Tibial nerve (tissue), 4 donors: ENCODE results near the gene SLC12A7. TPM values are rescaled to one million over a fixed set of nuclear protein-coding genes. Genes with fewer than 3 reads are reported as not detected.

Experiments used
- DNase-seq, 2 donors: peaks; one replicate each; pipeline ENCODE4 v3.0.0-alpha.2; 2019; ENCODE audit warnings: low spot score in 2 of 2
- H3K27ac ChIP-seq, 4 donors: fragments of 200-600 bp; sonication (generic) in 3 of 4; one replicate each; pipeline ENCODE4 v1.5.1; 2017 to 2019; ENCODE audit warnings: mild to moderate bottlenecking in 1 of 4
- H3K27me3 ChIP-seq, 2 donors: fragments of 200-600 bp; sonication (generic) in 1 of 2; one replicate each; pipeline versions ENCODE4 v1.5.1 to v1.6.0; 2017 to 2019
- H3K36me3 ChIP-seq, 3 donors: fragments of 200-600 bp; sonication (generic); one replicate each; pipeline ENCODE4 v1.5.1; 2018 to 2019
- H3K4me1 ChIP-seq, 4 donors: fragments of 200-600 bp; sonication (generic) in 3 of 4; one replicate each; pipeline ENCODE4 v1.5.1; 2017 to 2019
- H3K4me3 ChIP-seq, 4 donors: fragments of 200-600 bp; sonication (generic) in 3 of 4; one replicate each; pipeline ENCODE4 v1.5.1; 2017 to 2019; ENCODE audit warnings: mild to moderate bottlenecking in 1 of 4, moderate library complexity in 1 of 4
- H3K9me3 ChIP-seq, 4 donors: fragments of 200-600 bp; sonication (generic) in 3 of 4; one replicate each; pipeline ENCODE4 v1.5.1; 2017 to 2019
- EP300 ChIP-seq, 2 donors: sonication (generic); formaldehyde crosslinking; IDR thresholded peaks; one replicate each; pipeline ENCODE4 v1.6.1; 2017; ENCODE audit warnings: antibody characterized with exemption in 2 of 2, mild to moderate bottlenecking in 1 of 2
- POLR2A ChIP-seq, 2 donors: fragments of 450-650 bp; IDR thresholded peaks; one replicate each; pipeline ENCODE4 v1.6.1; 2017; ENCODE audit warnings: antibody characterized with exemption in 2 of 2, mild to moderate bottlenecking in 2 of 2, moderate library complexity in 2 of 2
- WGBS, 2 donors: methylation state at CpG; one replicate each; pipeline ENCODE4 v1.1.5; 2018; 5-methylcytosine and 5-hydroxymethylcytosine counted together
- total RNA-seq, 4 donors: library from RNA; depleted of rRNA; stranded (reverse); fragments of >200 nt; gene quantifications; one replicate each; pipeline ENCODE4 v1.1.0, GENCODE V29; 2016
- TF ChIP-seq, protein P1 (sequence below), 5 experiments: fragments of 200-600 bp in 3 of 5; fragments of 450-650 bp in 2 of 5; sonication (generic) in 3 of 5; IDR thresholded peaks; one replicate each; pipeline ENCODE4 v1.5.1; 2016 to 2019; ENCODE audit warnings: antibody characterized with exemption in 5 of 5, mild to moderate bottlenecking in 3 of 5, moderate library complexity in 2 of 5

SLC12A7 gene
- total RNA-seq, 4 donors from 2014 or later: 11.4 to 39.3 (median 18.8) TPM

DNA sequence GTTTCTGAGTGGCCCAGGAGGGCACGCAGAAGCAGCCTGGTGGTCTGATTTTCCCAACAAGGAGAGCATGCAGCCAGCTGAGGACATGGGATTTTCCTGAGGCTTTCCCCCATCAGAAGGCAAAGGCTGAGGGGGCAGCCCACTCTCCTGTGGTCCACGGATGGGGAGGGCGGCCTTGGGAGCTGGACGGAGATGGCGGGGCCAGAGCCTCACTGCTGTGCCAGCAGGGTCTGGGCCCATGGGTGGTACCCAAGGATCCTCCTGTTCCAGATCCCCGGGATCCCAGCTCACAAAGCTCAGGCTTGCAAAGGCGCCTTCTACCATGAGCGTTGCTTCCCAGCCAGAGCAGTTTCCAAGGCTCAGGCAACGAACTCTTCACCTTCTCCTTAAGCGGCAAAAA is 39.0 kb upstream of the SLC12A7 start:
- Histone ChIP-seq H3K4me1 (peaks cover 0 to 11% (median 0%) of the 10 kb centered on the region in 4 donors), H3K27ac (no peak overlapping the region), H3K4me3 (no peak overlapping the region), H3K36me3 (no peaks in the 10 kb centered on the region), H3K9me3 (no peaks in the 10 kb centered on the region), H3K27me3 (peaks cover 4 to 38% of the 10 kb centered on the region in 2 donors)
- no peak for DNase-seq
- TF ChIP-seq EP300 (IDR thresholded peaks at IDR 0.05) (no peak), POLR2A (IDR thresholded peaks at IDR 0.05) (no peak)
- TF ChIP-seq, protein P1, sequence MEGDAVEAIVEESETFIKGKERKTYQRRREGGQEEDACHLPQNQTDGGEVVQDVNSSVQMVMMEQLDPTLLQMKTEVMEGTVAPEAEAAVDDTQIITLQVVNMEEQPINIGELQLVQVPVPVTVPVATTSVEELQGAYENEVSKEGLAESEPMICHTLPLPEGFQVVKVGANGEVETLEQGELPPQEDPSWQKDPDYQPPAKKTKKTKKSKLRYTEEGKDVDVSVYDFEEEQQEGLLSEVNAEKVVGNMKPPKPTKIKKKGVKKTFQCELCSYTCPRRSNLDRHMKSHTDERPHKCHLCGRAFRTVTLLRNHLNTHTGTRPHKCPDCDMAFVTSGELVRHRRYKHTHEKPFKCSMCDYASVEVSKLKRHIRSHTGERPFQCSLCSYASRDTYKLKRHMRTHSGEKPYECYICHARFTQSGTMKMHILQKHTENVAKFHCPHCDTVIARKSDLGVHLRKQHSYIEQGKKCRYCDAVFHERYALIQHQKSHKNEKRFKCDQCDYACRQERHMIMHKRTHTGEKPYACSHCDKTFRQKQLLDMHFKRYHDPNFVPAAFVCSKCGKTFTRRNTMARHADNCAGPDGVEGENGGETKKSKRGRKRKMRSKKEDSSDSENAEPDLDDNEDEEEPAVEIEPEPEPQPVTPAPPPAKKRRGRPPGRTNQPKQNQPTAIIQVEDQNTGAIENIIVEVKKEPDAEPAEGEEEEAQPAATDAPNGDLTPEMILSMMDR (IDR thresholded peaks at IDR 0.05): no peak
- WGBS, 2 donors: 86 to 94% methylated on average over 7 to 9 of the region's 10 CpGs

DNA sequence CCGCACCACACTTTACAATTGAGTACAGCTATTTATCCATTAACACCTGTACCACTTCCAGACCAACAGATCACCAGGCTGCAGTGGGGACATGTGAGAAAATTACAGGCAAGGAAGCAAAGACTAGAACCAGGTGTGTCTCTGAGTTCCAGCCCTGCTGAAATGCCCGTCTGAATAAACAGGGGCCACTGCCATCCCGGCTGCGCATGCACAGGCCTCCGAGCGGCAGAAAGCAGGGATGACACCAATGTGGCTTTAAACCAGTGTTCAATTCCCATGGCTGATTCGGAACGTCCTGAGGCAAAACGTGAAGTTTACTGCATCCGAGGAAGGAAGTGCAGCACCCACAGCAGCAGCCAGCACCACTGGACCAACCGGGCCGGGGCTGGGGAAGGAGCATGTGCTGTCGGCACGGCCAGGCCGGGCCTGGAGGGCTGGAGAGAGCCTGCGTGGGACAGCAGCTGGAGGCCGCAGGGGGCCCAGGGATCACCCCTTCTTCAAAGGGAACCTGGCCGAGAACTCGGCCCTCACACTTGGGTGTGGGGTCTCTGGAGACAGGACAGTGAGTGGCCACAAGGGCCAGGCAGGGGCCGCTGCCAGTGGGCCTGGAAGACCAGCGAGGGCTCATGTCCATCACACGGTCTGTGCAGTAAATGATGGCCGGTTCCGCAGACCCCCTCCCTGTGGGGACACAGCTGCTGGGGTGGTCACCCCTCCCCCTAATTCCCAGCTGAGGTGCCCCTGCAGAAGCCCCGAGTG is 33.0 kb upstream of the SLC12A7 start:
- peaks cover 0 to 7% (median 0%) of the 10 kb centered on the region in 4 donors for H3K4me1 ChIP-seq
- DNase-seq: no peak
- WGBS, 2 donors: 79 to 85% methylated on average over 20 to 21 of the region's 25 CpGs
- H3K27ac ChIP-seq: no peak overlapping the region
- H3K27me3 ChIP-seq: peaks cover 0 to 6% of the 10 kb centered on the region in 2 donors
- no peaks in the 10 kb centered on the region for H3K9me3 ChIP-seq
- no peaks in the 10 kb centered on the region for H3K36me3 ChIP-seq
- TF ChIP-seq POLR2A (IDR thresholded peaks at IDR 0.05): no peak
- TF ChIP-seq, protein P1 (IDR thresholded peaks at IDR 0.05): no peak
- TF ChIP-seq EP300 (IDR thresholded peaks at IDR 0.05): no peak
- H3K4me3 ChIP-seq: no peak overlapping the region

DNA sequence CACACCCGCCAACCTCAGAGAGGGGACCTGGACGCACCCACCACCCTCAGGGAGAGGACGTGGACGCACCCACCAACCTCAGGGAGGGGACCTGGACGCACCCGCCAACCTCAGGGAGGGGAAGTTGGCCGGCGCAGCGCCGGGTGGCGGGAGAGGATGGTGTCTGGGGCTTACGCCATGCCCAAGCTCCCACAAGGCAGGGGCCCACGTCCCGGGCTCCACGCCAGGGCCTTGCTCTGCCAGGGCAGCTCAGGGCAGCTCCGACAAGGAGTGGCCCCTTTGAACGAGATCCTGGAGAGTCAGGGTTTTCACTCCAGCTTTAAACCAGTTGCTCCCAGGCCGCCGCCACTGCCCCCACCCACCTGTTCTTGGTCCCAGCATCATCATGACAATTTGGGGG is 32.2 kb upstream of the SLC12A7 start:
- Histone ChIP-seq H3K36me3 (no peaks in the 10 kb centered on the region), H3K4me1 (peaks cover 0 to 7% (median 0%) of the 10 kb centered on the region in 4 donors), H3K9me3 (no peaks in the 10 kb centered on the region), H3K27me3 (peaks cover 0 to 6% of the 10 kb centered on the region in 2 donors), H3K4me3 (no peak overlapping the region), H3K27ac (no peak overlapping the region)
- TF ChIP-seq, protein P1 (IDR thresholded peaks at IDR 0.05): no peak
- TF ChIP-seq EP300 (IDR thresholded peaks at IDR 0.05) (no peak), POLR2A (IDR thresholded peaks at IDR 0.05) (no peak)
- WGBS, 2 donors: 81 to 85% methylated on average over 18 of the region's 19 CpGs
- no peak for DNase-seq

DNA sequence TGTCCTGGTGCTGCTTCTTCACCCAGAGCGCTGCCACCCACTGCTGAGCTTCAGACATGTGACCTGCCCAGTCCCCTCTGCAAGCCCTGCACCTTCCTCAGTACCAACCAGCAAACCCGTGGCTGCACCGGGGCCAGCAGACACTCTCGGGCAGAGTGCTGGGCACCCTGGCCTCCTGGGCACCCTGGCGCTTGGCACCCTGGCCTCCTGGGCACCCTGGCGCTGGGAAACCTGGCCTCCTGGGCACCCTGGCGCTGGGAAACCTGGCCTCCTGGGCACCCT is 31.7 kb upstream of the SLC12A7 start:
- 89 to 93% methylated on average over 7 of the region's 7 CpGs for WGBS, 2 donors
- DNase-seq: no peak
- H3K4me3 ChIP-seq: no peak overlapping the region
- H3K9me3 ChIP-seq: no peaks in the 10 kb centered on the region
- H3K27ac ChIP-seq: no peak overlapping the region
- no peaks in the 10 kb centered on the region for H3K36me3 ChIP-seq
- H3K27me3 ChIP-seq: peaks cover 0 to 6% of the 10 kb centered on the region in 2 donors
- TF ChIP-seq POLR2A (IDR thresholded peaks at IDR 0.05): no peak
- H3K4me1 ChIP-seq: peaks cover 0 to 7% (median 0%) of the 10 kb centered on the region in 4 donors

DNA sequence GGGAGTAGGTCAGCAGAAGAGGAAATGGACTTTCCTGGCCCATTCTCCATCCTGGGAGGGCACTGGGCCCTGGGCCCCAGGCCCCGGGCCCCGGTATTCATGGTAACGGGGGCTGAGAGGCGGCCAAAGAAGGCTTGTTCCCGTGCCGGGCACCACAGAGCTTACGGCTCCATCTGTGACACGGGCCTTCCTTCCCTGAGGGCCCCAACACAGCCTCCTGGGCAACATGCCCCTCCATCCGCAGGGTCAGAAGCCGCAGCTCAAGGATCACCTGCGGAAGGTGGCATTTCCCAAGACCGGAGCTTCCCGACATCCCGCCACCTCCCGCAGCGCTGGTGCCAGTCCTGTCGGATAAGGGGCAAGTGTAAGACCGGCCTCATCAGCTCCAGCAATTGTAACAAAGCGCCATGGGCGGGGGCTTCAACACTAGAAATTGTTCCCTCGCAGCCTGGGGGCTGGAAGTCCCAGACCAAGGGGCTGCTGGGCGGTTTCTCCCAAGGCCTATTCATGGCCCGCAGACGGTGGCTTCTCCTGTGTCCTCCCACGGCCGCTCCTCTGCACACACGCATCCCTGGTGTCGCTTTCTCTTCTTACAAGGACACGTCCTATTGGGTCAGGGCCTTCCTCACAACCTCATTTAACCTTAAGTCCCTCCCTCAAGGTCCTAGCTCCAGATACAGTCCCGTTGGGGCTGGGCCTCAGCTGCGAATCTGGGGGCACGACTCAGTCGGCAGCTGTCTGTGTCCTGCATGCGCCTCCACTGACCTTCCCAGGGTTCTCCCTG is 31.2 kb upstream of the SLC12A7 start:
- WGBS, 2 donors: 89% methylated on average over 18 to 34 of the region's 34 CpGs

DNA sequence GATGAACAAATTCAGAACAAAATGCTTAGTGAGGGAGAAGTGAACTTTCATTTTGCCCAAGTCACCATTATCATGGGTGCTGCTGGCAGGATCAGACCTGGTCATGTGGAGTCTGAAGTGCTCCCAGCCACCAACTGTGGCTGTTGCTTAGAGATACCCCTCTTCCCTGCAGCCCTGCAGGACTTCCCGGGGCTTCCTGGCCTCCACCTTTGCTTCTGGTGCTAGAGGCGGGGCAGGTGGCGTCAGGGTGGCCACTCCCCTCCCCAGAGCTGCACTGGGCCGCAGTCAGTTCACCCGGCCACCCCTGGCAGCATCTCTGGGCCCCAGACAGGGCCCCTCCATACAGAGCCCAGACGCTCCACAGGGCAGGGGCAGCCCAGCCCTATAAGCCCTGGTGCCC is 30.0 kb upstream of the SLC12A7 start:
- Histone ChIP-seq H3K36me3 (no peaks in the 10 kb centered on the region), H3K9me3 (no peaks in the 10 kb centered on the region), H3K4me1 (peaks cover 0 to 7% (median 0%) of the 10 kb centered on the region in 4 donors), H3K27ac (no peak overlapping the region), H3K4me3 (no peak overlapping the region), H3K27me3 (peaks cover 0 to 6% of the 10 kb centered on the region in 2 donors)
- no peak for TF ChIP-seq POLR2A (IDR thresholded peaks at IDR 0.05)
- TF ChIP-seq, protein P1 (IDR thresholded peaks at IDR 0.05): no peak
- TF ChIP-seq EP300 (IDR thresholded peaks at IDR 0.05): no peak
- WGBS, 2 donors: 41 to 61% methylated on average over 3 to 6 of the region's 6 CpGs
- DNase-seq: no peak

More for the DNA sequence above, 31.2 kb upstream of the SLC12A7 start:
- no peaks in the 10 kb centered on the region for H3K9me3 ChIP-seq
- no peak overlapping the region for H3K4me3 ChIP-seq
- no peak for DNase-seq
- H3K4me1 ChIP-seq: peaks cover 0 to 7% (median 0%) of the 10 kb centered on the region in 4 donors
- TF ChIP-seq POLR2A (IDR thresholded peaks at IDR 0.05): no peak
- H3K27ac ChIP-seq: no peak overlapping the region
- H3K36me3 ChIP-seq: no peaks in the 10 kb centered on the region
- H3K27me3 ChIP-seq: peaks cover 0 to 6% of the 10 kb centered on the region in 2 donors
